ENCODE measurements around the gene ADAM10. TPM values are rescaled to one million over a fixed set of nuclear protein-coding genes. Genes with fewer than 3 reads are reported as not detected.

ADAM10 gene
- polyA plus RNA-seq, 1 donor: 264 TPM

DNA sequence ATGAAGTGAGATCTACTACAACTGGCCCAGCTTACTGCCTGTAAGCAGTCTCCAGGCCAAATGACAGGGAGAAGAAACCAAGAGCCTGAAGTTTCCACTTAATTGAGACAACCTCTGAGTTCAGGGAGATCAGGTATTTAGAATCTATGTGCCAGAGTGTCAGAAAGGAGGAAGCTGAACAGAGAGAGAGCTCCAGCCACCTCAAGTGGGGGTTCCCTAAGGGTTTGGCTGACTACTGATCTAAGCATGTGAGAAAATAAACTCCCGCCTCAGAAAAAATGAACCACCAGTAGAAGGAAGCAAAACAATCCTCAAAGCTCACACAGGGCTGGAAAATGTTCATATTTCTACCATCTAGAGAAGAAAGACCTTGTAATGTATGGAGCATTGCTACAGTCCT is 25.0 kb downstream of the ADAM10 start:
- no peak for DNase-seq

DNA sequence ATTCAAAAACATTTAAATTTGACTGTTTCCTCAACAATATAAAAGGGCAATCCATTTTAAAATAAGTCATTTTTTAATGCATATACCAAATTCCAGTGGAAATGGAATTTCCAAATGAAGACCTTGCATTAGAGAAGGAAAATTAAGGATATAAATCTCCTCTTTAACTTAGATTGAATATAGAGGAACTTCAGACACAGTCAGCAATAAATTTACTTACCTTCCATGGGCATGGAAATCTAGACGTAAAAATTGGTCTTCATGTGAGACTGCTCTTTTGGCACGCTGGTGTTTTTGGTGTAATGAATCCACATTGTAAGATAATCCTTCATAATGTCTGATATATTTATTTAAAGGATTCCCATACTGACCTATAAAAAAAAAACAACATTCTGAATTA is 32.1 kb downstream of the ADAM10 start:
- DNase-seq: no peak

DNA sequence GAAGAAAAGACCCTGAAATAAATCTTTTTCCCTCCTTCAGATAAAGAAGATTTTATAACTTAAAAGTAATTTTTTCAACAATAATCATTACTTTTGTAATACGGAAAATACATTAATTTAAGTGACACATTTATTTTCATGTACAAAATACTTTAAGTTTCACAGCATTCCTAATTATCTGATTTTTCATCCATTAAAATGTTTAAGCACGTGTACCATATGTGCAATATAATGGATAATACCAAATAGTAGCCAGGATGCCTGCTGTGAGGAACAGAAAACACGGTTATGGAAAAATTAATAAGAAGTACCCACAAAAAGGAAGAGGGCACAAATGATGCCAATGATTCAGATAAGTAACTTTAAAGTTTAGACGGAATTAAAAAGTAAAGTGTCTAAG is 33.5 kb downstream of the ADAM10 start:
- DNase-seq: no peak

DNA sequence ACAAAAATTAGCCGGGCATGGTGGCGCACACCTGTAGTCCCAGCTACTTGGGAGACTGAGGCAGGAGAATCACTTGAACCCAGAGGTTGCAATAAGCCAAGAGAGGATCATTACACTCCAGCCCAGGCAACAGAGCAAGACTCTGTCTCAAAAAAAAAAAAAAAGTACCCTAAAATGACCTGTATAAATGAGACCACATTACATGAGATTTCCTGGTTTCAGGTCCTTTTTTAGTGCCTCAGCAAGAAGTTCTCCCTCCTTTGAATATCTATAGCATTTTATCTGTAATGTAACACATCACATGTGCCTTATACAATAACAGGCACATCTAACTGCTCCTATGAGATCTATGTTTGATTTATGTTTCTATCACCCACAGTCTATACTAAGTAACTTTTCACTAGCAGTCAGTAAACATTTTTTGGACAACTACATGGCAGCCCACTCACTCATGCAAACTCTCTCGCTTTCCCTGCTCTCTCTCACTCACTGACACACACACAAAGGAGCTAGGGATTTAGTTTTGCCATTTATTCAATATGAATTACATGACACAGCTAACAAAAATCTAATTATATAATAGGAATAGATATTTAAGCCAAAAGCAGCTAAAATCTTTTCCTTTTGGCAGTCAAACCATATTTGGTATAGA is 34.1 kb downstream of the ADAM10 start:
- DNase-seq: no peak

DNA sequence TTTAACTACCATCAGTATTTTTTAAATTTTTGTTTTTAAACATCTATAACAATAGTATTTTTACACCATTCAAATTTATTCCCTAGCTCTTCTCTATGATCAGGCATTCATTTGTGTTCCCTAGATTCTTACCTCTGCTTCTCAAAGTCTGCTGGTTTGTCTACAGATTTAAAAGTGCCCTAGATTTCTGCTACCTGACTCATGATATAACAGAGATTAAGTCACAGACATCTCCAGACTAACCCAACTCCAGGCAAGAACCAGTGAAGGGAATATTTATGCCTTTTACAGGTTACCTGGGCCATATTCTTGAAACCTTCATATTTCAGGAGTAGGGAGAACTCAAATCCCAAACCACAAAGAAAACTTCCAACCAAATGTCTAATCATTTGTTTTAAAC is 38.8 kb downstream of the ADAM10 start:
- DNase-seq: no peak

DNA sequence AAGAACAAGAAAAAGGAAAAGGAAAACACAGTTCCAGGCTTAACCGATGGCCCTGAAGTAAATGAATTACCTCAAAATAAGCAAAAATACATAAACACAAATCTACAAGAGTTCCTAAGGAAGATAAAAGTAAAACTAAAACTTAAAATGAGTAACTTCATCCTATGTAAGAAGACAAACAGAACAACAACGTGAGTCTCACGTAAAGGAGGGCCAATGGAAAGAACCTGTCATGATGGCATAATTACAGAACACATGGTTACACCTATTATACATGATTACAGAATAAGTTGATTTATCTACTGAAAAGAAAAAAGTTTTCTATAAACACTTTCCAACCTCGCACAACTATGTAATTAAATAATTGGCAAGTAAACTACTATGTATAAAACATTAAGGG is 42.1 kb downstream of the ADAM10 start:
- DNase-seq: no peak

DNA sequence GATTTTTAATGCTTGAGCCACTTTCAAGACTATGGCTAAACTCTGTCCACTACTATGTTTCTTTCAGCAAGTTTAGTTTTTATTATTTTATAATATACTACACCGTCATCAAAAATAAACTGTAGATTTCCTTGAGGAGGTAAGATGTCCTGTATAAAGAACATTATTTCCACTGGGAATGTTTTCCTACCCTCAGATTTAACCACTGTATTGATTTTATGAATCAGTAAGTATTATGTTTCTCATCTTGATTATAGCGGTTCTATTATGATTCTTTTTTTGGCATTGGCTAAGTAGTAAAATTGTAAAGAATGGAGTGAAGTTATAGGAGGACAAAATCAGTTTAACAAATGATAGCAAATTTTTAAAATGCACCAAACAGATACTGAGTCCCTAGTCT is 44.4 kb downstream of the ADAM10 start:
- no peak for DNase-seq

DNA sequence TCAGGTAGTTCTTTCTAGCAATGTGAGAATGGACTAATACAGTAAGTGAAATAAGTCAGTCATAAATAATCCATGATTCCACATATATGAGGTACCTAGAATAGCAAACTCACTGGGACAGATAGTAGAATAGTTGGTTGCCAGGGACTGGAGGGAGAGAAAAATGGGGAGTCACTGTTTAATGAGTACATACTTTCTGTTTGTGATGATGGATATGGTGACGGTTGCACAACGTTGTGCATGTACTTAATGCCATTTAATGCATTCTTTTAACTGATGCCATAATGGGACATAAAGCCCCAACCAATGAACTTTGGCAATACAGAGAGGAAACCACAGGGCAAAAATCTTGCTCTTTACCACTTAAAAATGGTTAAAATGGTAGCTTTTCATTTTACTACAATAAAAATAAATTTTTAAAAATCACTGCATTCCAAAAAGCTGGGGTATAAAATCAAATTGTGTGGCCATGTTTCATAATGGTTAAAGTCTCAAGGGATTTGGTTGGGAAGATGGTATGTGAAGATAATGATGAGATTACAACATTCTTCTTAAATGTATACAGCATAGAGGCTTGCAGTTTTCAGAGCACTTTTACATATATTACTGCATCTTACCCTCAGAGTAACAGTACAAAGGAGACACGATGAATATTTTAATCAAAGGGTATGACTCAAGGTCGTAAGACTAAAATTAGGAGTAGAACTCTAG is 45.2 kb downstream of the ADAM10 start:
- no peak for DNase-seq

DNA sequence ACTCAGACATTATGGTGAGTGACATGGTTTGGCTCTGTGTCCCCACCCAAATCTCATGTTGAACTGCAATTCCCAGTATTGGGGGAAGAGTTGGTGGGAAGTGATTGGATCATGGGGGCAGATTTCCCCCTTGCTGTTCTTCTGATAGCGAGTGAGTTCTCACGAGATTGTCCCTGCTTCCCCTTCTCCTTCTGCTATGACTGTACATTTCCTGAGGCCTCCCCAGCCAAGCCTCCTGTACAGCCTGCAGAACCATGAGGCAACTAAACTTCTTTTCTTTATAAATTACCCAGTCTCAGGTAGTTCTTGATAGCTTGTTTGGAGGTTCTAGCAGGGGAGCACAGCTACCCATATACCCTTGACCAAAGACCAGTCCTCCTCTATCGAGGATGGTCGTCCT is 45.9 kb downstream of the ADAM10 start:
- DNase-seq: no peak

DNA sequence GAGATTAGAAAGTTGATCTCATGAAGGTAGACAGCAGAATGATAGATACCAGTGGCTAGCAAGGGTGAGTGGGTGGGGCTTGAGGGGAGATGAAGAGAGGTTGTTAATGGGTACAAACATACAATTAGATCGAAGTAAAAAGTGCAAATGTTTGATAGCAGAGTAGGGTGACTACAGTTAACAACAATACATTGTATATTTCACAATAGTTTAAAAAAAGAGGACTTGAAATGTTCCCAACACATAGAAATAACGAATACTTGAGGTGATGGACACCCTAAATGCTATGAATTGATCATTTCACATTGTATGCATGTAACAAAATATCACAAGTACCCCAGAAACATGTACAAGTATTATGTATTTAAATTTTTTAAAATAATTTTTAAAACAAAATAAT is 47.3 kb downstream of the ADAM10 start:
- no peak for DNase-seq

DNA sequence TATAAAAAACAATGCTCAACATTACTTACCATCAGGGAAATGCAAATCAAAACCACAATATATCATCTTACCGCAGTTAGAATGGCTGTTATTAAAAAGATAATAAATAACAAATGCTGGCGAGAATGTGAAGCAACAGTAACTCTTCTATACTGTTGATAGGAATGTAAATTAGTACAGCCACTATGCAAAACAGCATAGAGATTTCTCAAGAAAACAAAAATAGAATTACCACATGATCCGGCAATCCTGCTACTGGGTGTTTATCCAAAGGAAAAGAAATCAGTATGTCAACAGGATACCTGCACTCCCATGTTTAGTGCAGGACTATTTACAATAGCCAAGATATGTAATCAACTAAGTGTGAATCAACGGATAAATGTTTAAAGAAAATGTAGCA is 48.1 kb downstream of the ADAM10 start:
- no peak for DNase-seq

DNA sequence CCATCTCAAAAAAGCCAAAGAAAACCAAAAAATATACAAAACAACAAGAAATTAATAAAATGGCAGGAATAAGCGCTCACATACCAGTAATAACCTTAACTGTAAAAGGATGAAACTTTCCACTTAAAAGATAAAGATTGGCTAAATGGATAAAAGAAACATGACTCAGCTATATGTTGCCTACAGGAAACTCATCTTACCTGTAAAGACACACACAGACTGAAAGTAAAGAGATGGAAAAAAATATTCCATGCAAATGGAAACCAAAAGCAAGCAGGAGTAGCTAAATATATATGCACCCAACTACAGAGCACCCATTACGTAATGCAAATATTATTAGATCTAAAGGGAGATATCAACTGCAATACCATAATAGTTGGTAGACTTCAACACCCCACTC is 49.7 kb downstream of the ADAM10 start:
- no peak for DNase-seq

DNA sequence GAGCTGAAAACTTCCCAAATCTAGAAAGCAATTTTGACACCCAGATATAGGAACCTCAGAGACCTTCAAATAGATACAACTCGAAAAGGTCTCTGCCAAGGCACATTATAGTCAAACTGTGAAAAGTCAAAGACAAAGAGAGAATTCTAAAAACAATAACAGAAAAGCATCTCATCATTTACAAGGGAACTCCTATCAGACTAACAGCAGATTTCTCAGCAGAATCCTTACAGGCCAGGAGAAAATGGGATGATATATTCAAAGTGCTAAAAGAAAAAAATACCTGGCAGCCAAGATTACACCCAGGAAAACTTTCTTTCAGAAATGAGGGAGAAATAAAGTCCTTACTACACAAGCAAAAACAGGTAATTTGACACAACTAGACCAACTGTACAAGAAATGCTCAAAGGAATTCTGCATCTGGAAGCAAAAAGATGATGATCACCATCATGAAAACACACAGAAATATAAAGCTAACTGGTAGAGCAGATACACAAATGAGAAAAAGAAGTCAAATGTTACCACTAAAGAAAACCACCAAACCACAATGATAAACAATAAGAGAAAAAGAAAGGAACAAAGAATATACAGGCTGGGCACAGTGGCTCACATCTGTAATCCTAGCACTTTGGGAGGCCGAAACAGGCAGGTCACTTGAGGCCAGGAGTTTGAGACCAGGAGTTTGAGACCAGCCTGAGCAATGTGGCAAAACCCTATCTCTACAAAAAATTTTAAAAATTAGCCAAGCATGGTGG is 50.4 kb downstream of the ADAM10 start:
- DNase-seq: no peak

DNA sequence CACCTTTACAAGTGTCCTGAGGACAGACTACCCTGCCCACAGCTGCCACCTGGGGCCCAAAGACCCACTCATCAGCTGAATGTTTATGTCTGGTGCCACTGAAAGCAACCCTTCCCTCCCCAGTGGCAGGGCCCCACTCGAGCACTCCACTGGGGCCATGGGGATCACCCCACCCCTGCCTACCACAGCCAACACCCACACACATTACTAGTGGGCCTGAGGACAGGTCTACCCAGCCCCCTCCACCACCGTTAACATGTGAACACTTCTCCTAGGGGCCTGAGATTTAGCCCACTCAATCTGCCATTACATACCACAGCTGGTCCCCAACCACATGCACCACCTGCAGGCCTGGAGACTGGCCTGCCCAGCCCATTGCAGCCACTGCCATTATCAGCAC is 52.3 kb downstream of the ADAM10 start:
- no peak for DNase-seq

DNA sequence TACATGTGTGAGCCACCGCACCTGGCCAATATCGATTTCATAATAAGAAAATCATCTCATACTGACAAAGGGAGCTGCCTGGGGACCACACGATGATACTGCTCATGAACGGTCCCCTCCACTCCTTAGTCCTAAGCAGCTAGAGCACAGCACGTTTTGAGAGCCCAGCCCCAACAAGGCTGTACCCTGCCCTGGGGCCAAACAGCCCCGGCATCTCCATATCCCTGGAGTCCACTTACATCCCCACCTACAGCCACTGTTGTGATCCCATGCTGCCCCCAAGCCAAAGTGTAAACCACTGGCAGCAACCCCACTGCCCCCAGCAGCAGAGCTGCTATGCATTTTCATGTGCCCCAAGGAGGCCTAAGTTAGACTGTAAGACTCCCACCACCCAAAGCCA is 52.8 kb downstream of the ADAM10 start:
- DNase-seq: no peak

DNA sequence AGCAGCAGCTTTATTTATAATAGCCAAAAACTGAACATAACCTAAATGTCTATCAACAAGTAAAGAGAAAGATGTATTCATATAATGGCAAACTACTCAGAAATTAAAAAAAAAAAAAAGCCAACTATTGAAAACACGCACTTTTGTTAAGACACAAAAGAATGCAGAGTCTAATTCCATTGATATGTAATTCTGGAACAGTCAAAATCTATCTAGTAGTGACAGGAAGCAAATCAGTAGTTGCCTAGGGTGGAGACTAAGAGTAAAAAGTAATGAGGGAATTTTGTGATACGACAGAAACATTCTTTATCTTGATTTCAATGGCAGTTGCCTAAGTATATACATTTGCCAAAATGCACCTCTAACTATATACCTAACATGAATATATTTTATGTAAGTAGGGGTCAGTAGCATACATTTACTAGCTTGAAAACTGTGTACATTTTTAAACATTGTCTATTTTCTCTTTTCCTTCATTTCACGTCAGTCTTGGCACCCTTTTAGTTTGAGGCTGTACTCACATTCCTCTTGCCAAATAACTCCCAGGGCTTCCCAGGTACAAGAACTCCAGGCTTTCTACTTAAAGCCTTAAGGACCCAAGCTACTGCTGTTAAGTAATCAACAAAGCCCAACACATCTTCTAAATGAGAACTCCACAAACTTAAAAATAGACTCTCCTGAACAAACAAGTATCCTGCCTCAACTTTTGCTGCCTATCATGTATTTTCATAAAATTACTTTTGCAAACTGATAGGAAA is 54.7 kb downstream of the ADAM10 start:
- DNase-seq: no peak

DNA sequence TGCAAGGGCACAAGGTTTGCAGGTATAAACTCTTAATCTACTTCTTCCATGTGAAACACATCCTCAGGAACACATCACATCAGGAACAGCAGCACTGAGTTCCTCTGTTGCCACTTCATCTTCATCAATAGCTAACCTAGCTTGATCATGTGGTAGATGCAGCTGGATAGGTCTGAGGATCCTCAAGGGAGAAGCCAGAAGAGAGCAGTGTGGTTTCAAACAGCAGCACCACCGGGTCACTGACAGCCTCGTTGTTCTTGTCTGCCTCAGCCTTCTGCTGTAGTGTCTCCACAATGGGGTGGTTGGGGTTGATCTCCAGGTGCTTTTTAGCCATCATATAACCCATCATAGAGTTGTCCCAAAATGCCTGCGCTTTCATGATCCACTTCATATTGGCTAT is 58.8 kb downstream of the ADAM10 start:
- DNase-seq: no peak

DNA sequence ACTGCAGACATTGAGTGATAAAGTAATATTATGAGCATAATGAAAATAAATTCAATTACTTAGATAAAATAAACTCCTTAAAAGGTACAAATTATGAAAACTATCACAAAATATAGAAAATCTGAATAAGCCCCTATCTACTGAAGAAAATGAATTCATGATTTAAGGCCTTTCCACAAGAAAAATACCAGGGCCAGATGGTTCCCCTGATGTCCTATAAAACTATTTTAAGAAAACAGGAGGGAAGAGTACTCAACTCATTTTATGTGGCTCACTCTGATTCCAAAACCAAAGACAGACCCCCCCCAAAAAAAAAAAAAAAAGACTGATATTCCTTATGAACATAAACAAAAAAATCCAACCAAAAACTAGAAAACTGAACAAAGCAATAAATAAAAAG is 59.9 kb downstream of the ADAM10 start:
- DNase-seq: no peak

DNA sequence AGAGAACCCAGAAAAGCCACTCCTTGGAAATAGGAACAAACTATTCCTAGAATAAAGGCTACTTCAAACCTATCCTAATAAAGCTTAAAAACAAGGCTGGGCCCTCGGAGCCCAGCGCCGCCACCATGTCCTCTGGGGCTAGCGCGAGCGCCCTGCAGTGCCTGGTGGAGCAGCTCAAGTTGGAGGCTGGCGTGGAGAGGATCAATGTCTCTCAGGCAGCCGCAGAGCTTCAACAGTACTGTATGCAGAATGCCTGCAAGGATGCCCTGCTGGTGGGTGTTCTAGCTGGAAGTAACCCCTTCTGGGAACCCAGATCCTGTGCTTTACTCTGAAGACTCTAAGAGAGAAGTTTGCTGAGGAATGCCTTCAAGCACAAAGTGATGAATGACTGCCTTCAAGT is 63.2 kb downstream of the ADAM10 start:
- no peak for DNase-seq

DNA sequence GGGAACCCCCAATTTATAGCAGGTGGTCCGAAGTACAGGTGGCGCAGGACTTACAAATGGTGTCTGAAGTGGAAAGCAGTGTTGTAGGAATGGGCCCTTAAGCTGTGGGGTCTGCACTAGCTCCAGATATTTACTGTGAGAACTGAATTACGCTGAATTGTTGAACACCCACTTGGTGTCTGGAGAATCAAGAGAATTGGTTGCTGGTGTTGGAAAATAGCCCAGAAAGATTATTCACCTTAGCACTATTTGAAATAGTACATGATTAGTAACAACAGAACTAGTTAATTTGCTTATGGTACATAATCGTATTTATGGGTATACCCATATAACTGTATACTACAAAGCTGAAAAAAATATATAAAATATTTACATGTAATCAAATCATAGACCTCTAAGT is 64.8 kb downstream of the ADAM10 start:
- no peak for DNase-seq

DNA sequence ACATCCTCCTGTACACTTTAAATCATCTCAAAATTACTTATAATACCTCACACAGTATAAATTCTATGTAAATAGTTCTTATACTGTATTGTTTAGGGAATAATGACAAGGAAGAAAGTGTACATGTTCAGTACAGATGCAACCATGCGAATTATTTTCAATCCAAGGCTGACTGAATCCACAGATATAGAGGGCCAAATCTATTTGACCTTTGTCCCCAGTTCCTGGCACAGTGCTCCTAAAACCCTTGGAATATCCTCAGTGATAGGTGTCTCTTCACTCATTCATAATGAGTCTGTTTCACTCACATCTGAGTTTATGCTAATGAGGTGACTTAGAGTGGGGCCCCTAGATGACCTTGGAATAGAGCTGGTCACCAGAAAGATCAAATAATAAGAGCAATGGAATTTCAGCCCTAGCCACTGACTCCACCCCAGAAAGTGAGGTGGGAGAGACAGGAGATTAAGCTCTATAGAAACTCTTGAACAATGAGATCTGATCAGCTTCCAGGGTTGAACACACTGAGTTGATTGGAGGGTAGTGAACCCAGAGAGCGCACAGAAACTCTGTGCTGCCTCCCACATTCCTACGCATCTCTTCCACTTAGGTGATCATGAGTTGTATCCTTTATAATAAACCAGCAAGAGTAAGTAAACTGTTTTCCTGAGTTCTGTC is 65.3 kb downstream of the ADAM10 start:
- DNase-seq: no peak

DNA sequence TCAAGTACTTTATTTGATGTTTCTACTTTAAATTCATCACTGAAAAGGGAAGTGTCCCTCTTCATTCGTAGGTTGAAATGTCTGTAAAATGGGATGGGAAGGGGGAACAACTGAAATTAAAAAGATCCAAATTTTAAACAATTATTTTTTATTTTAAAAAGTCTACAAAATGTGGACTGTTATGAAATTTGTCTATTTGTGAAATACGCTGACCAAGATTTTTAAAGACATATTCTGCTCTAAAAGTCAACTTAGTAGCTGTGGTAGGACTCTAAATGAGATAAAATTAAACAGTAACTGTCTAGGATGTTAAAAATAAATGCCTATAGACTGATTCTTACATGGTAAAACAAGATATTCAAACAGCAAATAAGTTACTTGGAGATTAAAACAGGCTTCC is 67.3 kb downstream of the ADAM10 start:
- no peak for DNase-seq
